Daoy (cell line): ENCODE measurements around the gene TOR1B. TPM values are rescaled to one million over a fixed set of nuclear protein-coding genes. Genes with fewer than 3 reads are reported as not detected.

Source experiments
- DNase-seq: peaks from one replicate; pipeline ENCODE4 v3.0.0-alpha.2; 2015; ENCODE audit warnings: low read depth
- total RNA-seq: library from RNA; depleted of rRNA; stranded (reverse); fragments of >200 nt; shearing (Covaris generic); gene quantifications from 2 replicates; pipeline ENCODE4 v1.2.3, GENCODE V29; 2014

TOR1B gene
- total RNA-seq, 1 experiment from 2014 or later, result 16.2 TPM

DNA sequence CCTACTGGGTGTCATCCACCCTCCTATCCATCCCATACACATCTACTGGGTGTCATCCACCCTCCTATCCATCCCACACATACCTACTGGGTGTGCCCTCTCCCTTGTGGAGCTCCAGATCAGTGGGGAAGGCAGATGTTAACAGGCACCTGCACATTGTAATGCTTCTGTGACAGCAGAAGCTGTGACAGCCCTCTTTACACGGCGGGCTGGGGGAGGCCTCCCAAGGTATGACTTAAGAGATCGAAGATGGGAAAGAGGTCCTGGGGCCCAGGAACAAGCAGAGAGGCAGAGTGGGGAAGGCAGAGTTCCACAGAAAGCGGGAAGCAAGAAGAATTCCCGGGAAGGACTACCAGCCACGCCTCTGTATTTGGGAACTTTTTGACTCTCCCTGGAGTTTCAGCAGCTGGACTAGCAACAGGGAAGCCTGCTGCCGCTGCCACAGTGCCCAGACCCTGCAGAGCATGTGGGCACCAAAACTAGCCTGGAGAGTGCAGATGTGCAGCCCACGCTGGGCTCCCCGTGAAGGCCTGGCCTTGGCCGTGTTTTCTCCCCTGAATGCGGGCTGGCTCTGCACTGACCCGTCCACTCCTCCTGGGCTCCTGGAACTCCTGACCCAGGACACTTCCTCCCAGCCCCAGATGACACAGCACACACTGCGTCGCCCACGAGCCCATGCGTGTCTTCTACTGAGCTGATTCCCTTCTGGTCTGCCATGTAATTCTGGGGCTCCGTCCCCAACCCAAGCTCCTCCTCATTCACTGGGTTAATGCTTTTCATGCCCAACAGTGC is 11.6 kb downstream of the TOR1B start:
- no peak for DNase-seq

DNA sequence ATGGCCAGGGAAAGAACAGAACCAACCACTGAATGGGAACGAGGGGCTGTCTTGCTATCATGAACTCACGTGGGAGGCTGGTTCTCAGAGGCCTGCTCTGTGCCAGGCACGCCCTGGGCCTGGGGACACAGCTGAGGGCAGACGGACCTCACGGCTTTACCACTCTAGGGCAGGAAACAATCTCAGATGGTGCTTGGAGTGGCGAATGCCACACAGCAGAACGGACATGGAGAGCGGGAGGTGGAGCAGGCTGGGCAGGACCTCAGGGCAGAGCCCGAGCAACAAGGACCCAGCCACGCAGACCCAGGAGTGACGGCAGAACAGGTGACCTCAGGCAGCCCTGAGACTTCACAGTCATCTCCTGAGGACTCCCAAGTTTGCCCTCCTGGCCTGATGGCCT is 12.3 kb downstream of the TOR1B start:
- DNase-seq, result no peak

DNA sequence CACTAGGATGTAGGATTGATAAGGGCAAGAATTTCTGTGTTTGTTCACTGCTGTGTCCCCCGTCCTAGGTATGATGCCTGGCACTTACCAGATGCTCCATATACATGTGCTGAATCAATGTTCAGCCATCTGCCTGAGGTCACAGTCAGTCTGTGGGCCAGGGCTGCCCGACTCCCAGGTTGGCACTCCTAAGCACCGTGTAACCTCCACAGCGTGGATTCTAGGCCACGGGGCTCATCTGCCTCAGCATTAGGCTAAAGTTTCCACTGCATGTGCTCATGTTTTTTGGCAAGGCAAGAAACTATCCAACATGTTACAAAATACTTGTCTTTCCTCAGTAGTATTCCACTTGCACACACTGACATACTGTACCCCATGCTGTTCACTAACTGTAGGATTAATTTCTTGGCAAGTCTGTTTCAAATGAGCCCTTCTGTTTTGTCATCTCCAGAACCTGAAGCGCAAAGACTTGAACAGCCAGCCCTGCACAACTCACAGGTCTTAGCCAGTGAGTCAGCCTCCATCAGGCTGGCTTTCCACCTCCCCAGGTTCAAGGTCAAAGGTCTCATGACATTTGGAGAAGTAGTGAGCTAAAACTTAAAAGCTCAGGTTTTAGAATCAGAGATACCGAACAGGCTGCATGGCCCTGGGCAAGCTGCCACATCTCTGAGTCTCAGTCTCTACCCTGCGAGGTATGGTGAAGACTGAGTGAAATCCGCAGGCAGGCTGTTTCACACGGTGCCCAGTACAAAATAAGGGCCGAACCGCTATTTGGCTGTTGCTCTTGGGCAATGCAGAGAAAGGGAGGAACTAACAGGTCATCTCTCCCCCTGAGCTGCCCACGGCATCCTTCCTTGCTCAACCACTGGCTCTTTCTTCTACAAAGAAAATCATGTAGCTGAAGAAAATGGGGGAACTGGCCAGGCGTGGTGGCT is 13.8 kb downstream of the TOR1B start:
- DNase-seq, result no peak

DNA sequence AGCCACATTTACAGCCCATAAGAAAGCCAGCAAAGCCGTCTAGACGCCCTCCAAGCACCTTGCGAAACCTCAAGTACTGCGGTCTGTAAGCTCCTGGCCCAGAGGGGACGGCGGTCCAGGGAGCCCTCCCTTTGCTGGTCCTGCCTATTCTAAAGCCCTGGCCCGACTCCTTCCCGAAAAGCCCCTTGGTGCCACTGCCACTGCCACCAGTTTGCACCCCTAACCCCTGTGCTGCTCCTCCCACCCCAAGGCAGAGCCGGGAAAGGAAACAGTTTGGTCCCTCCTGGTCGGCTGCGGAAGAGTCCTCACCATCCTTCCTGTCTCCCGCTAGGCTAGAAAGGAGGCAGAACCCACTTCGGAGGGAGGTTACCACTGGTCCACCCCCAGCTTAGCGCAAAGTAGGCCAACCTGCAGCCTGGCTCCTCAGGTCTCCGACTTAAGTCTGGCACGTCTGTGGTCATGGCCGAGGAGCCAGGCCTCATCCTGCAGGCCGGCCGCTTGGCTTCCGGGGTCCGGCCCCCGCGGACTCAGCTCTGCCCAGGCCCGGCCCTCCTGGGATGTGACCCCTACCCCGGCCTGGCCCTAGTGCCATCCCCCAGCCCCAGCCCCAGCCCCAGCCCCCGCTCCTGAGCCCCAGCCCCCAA is 20.0 kb downstream of the TOR1B start:
- peak; percentile 54 for DNase-seq

DNA sequence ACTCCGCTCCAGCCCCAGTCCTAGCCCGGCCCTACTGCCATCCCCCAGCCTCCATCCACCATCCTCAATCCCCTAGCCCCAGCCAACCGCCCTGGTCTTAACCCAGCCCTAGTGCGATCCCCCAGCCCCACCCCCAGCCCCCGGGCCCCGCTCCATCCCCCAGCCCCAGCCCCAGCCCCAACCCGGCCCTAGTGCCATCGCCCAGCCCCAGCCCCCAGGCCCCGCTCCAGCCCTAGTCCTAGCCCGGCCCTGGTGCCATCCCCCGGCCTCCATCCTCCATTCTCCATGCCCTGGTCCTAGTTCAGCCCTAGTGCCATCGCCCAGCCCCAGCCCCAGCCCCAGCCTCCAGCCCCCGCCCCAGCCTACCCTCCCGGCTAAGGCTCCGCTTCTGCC is 20.6 kb downstream of the TOR1B start:
- DNase-seq, result no peak

DNA sequence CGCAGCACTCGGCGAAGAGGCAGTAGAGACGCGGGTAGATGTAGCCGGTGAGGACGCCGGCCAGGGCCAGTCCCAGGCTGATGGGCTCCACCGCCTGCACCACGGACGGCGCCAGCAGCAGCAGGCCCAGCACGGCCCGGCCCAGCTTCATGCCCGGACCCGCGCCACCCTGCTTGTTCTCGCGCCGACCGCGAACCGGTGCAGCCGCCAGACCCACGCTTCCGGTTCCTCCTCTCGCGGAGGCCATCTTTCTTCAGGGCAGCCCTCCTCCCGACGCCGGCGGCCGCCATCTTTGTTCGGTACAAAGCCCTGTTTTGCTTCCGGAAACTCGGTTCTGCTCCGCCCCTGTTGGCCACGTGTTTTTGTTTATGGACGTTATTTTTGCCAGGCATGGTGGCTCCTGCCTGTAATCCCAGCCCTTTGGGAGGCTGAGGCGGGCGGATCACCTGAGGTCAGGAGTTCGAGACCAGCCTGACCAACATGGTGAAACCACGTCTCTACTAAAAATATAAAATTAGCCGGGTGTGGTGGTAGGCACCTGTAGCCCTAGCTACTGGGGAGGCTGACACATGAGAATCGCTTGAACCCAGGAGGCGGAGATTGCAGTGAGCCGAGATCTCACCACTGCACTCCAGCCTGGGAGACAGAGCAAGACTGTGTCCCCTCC is 21.1 kb downstream of the TOR1B start, which contains the start of gene TOR1A:
Gene TOR1A (minus strand): TSS at position 202 of the 667 bp plus-strand sequence. CDS start 51 bp downstream, at position 151.
- peak; percentile 96 for DNase-seq

DNA sequence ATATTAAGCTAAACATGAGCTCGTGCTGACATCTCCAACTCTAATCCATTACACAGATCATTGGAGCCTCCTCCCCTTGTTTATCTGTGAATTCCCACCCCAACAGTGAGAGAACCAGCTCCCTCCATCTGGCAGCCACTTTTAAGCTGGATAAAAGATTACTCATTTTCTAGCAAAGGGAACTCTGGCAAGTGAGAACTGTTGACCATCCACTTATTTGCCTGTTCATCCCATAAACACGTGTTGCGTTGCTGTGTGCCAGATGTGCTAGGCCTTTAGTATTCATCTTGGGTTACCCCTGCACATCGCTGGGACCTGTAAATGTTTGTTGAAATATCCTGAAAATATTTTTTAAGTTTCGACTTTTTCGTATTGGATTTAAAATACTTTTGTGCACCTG is 23.4 kb downstream of the TOR1B start:
- no peak for DNase-seq

DNA sequence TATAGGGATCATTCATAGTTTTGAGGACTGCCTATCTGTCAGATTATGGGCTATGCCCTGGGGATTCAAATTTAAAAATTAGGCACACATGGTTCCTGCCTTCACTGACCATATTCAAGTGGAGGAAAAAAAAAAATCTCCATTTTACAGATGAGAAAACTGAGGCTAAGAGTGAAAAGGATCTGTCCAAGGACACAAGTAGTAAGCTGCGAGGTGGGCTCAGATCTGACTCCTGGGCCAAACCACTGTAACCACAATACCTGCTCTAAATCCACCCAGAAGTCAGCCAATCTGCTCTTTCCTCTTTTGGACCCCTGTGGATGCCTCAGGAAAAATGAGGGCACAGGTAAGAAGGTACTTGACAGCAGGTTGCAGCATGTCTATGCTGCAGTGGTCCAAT is 23.8 kb downstream of the TOR1B start:
- DNase-seq, result no peak

DNA sequence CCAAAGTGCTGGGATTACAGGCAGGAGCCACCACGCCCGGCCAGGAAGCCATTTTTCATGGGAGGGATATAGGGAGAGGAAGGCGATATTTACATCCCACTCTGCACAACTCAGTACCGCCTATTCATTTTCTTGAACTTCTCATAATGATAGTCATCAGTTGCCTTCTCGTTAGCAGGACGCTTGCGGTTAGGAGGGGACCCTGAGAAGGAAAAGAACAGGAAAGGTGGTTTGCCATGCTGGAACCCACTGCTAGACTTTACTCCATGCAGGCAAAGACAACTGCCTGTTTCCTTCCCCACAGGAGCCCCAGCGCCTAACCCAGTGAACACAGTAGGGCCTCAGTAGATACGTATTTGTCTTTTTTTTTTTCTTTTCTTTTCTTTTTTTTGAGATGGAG is 25.1 kb downstream of the TOR1B start:
- DNase-seq, result no peak

DNA sequence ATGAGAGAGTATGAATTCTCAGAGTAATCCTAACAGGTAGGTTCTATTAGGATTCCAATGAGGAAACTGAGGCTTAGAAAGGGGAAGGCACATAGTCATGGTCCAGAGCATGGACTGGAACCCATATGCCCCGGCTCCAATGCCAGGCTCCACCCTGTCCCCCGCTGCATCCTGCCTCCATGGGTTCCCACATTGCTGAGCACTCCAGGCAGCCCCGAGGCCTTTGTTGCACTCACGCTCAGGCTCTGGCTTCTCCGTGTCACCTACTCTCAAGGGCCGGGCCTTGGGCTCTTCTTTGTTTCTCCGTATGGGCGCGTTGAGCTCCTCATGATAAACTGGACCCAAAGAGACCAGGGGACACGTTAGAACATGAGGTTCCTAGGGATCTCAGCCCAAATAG is 26.0 kb downstream of the TOR1B start:
- DNase-seq, result no peak

DNA sequence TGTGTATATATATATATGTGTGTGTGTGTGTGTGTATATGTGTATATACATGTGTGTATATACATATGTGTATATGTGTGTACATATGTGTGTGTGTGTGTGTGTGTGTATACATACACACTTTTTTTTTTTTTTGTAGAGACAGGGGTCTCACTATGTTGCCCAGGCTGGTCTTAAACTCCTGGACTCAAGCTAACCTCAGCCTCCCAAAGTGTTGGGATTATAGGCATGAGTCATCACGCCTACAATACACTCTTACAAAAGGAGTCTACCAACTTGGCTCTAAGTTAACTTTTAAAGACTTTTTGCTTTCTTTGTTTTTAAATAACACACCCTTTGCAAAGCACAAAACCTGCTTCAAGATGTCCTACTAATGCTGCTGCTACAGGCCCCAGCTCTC is 30.0 kb downstream of the TOR1B start:
- no peak for DNase-seq

DNA sequence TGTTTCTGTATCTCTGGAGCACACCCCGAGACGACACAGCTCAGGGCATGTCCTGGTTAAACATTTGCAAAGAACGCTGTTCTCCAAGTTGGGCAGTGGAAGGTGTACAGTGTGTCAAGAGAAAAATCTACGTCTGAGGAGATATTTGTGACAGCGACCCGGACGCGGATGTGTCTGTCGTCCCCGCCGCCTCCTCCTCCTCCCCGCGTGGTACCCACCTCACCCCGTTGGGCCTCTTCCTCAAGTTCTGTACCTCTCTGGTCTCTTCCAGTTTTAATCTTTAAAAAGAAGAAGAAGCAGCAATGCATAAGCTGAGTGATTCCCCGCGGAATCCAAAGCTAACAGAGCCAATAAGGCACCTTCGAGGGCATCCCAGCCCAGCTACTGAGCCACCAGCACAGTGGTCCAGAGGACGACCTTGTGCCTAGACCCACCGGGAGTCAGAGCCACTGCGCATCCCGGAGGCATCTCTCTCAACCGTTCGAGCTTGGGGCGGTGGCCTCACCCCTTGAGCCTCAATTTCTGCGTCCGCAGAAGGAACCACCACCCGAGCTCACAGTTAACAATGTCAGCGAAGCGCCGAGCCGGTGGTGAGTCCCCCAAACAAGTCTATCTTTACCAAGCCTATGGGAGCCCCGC is 31.6 kb downstream of the TOR1B start:
- peak; percentile 14 for DNase-seq

DNA sequence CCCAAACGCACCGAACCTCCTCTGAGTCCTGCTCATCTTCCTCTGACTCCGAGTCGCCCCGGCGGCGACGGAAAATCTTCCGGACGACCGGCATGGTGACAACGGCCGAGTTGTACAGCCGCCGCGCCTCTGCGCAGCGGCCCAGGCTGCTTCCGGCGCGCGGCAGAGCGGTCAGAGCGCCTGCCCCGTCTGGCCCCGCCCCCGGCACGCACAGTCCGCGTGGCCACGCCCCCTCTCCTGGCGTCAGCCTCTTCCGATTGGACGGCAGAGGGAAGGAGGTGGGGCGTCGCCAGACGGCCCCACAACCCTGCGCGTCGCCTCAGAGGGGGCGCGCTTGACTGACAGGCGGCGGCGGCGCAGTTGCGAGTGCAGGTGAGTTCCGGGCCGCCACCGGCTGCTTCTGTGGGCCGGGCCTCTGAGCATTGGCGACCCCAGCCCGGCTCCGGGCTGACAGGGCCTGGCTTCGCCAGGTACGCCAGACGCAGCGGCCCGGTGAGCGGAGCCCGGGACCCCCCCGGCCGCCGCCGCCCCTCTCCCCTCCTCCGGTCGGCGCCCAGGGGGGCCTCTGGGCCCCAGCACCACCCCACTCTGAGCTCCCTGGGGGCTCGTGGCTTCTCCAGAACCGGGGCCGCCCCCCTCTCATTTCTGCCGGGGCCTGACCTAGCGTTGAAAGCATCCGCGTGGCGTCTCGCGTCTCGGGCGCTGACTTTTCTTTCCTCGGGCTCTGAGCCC is 32.3 kb downstream of the TOR1B start, which contains the start of the genes C9orf78 and USP20:
Gene C9orf78 (minus strand): TSS at position 148 of the 732 bp plus-strand sequence. CDS start 54 bp downstream, at position 94.
Gene USP20 (plus strand): TSS at position 331 of the 732 bp plus-strand sequence. CDS start 17,098 bp downstream, outside the sequence.
- DNase-seq, result peak; percentile 99

DNA sequence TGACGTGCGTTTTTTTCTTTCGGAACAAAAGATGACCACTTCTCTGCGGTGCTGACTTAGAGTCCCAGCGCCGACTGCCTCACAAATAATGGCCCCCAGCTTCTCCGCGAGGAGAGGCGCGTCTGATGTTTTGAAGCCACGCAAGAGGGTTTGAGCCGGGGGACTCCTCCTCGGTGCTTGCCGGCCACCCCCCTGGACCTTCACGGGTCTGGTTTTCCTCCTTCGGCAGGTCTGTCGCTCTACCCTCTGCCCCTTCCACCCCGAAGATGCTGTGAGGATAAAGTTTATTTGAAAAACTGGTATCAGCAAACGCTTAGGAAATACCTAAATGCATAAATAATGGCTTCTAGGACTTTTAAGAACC is 32.9 kb downstream of the TOR1B start:
- DNase-seq, result no peak

DNA sequence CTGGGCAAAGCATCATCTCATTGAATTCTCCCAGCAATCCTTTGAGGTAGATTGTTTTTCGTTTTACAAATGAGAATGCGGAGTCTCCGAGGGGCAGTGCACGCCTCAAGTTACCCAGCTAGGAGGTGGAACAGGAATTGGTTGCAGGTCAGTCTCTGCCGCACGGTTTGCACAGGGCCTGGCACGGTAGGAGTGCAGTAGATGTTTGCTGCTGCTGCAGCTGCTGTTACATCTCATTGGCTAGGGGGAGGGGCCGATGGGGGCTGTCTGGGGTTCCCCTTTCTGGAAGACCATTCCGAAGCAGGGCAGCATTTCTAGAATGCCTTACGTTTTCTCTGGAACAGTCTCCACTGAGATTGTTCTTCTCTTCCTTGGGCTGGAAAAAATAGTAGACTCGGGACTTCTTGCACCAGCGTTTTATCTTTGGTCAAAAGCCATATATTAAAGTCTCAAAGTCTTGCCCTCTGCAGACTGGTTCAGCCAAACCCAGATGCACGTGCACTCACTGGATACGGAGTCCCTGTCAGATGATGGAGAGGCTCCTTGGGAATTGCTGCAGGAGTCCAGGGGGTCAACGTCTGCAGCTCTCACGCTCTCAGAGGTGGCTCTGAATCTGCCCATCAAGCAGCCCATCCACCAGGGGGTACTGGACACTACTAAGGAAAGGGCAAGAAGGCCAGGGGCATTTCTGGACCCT is 33.5 kb downstream of the TOR1B start:
- DNase-seq, result no peak

DNA sequence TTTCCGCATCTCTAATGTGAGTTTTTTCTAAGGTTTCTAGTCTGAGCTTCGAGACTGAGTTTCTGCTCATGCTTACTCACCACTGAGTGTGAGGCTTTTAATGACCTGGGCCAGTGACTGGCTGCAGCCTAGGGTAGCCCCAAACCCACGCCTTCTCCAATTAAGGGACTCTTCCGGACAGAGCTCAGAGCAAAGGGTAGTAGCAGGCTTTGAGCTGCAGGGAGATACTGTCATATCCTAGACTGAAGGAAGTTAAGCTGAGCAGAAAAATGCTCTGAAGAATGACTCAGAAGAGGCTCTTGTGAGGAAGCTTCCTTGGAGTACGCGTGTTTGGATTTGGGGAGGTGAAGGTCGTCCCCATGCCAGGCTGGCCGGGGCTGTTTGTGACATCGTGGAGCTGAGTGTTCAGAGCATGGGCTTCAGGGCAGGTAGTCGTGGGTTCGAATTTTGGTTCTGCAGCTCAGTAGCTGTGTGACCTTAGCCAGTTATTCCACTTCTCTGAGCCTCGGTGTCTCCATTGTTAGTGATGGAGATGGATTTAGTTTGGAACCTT is 35.8 kb downstream of the TOR1B start:
- peak; percentile 92 for DNase-seq

DNA sequence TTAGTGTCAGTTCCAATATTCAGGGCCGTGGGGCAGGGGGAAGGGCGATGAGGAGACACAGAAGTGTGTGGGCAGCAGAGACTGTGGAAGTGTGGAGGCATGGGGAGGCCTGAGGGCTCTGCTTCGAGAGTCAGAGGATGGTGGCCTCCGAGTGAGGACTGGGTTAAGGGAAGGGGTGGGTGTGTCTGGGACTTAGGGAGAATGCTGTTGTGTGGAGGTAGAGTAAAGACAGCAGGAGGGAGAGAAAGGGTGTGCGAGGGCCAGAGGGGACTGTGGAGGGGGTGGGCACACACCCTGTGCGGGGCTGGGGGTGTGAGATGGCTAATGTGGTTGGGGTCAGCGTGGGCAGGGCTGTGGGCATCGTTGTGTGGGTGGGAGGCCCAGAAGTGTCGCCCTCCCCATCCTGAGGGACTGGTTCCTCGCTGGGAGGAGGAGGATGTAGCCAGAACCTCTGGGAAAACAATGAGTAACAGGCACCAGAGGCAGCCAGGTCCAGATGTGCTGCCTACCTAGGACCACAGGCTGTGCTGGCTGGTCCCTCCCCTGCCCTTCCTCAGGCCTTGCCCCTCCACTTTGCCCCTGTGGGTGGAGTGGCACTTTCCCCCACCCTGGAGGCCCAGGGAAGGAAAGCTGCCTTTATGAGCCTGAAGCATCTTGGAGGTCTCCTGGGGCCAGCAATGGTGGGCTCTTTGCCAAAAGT is 36.5 kb downstream of the TOR1B start:
- peak; percentile 35 for DNase-seq

DNA sequence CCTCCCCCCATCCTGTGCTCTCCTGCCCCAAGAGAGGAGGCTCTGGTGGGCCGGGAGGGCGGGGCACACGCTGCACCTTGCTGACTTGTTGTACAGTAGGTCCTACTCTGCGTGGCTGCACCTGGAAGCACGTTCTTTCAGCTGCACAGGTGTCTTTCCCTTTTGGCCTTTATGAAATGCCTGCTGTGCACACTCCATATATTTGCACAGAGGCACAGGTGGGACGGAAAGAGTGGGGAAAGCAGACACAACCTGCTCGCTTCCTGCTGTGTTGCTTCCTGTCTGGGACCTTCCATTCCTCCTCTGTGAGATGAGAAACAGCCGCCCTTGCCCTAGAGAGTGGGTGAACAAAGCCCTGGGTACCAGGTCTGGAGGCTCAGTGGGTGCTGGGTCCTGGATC is 37.0 kb downstream of the TOR1B start:
- DNase-seq, result no peak

DNA sequence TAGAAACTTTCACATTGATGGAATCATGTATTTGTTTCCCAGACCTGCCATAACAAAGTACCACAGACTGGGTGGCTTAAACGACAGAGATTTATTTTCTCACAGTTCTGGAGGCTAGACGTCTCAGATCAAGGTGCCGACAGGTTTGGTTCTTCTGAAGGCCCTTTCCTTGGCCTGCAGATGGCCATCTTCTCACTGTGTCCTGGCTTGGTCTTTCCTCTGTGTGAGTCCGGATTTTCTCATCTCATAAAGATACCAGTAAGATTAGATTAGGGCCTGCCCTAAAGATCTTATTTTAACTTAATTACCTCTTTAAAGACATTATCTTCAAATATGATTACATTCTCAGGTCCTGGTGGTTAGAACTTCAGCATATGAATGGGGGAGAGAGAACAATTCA is 38.1 kb downstream of the TOR1B start:
- DNase-seq, result no peak
